B cell (primary cell): ENCODE measurements around the gene GFPT1.

Source experiments
- CTCF ChIP-seq: fragments of 200-600 bp; IDR thresholded peaks from one replicate; pipeline ENCODE4 v1.8.0; 2022; ENCODE audit warnings: antibody characterized with exemption, mild to moderate bottlenecking
- EZH2 ChIP-seq: IDR thresholded peaks from 2 replicates; pipeline ENCODE4 v1.6.1; 2012; ENCODE audit warnings: borderline replicate concordance, low read depth, mild to moderate bottlenecking, moderate library complexity, low read length; ENCODE audit not compliant: insufficient read depth, poor library complexity, severe bottlenecking

GRCh38 chr2:69310111-69311023 lies 76.7 kb downstream of the GFPT1 start:
- TF ChIP-seq CTCF (no peak), EZH2 (no peak)
